MM.1S (cell line): ENCODE results near the gene CDAN1.

Experiments used
- EZH2 ChIP-seq: fragments of 300-600 bp; sonication (generic); optimal IDR thresholded peaks from 2 replicates; pipeline ENCODE3; 2017; ENCODE audit warnings: low read depth, mild to moderate bottlenecking, antibody characterized with exemption, low read length, mixed read lengths
- EZH2phosphoT487 ChIP-seq: fragments of 300-600 bp; sonication (generic); IDR thresholded peaks from 2 replicates; pipeline ENCODE4 v1.6.1; 2018; ENCODE audit warnings: antibody characterized with exemption, low read length
- TF ChIP-seq, protein P1 (sequence below): fragments of 300-600 bp; sonication (generic); IDR thresholded peaks from 2 replicates; pipeline ENCODE4 v1.5.1; 2016; ENCODE audit warnings: antibody characterized with exemption, low read length, mixed read lengths

DNA sequence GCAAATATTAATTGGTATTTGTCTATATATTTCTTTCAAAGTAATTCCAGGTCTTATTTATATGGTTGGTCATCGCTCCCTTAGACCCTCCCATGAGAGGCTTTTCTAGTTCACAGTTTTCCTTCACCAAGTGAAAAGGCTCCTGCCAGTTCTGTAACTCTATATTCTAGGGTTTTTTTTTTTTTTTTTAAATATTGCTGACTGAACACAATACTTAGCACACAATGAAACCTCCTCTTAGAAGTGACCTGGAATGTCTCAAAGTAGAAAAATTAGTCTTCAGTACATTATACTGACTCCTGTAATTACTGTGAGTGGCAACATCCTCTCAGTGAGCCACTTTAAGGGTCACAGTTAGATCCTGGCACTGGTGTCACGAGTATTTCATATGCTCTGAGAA is 48.6 kb upstream of the CDAN1 start:
- TF ChIP-seq, protein P1, sequence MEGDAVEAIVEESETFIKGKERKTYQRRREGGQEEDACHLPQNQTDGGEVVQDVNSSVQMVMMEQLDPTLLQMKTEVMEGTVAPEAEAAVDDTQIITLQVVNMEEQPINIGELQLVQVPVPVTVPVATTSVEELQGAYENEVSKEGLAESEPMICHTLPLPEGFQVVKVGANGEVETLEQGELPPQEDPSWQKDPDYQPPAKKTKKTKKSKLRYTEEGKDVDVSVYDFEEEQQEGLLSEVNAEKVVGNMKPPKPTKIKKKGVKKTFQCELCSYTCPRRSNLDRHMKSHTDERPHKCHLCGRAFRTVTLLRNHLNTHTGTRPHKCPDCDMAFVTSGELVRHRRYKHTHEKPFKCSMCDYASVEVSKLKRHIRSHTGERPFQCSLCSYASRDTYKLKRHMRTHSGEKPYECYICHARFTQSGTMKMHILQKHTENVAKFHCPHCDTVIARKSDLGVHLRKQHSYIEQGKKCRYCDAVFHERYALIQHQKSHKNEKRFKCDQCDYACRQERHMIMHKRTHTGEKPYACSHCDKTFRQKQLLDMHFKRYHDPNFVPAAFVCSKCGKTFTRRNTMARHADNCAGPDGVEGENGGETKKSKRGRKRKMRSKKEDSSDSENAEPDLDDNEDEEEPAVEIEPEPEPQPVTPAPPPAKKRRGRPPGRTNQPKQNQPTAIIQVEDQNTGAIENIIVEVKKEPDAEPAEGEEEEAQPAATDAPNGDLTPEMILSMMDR, result no peak
- no peak for TF ChIP-seq EZH2
- TF ChIP-seq EZH2phosphoT487, result no peak
